ENCODE measurements around the gene HIGD1B. TPM values are rescaled to one million over a fixed set of nuclear protein-coding genes. Genes with fewer than 3 reads are reported as not detected.

HIGD1B gene
- total and polyA plus RNA-seq, 2 of the 13 experiments (the other 11 are each of a cell fraction or from before 2014, with no cell fraction given), result not detected

- TF ChIP-seq ZGPAT (CRISPR knock-in tag; IDR thresholded peaks at IDR 0.05) (peak; percentile 100), ZNF737 (CRISPR knock-in tag; IDR thresholded peaks at IDR 0.05; ENCODE audit: borderline replicate concordance) (0 out of 2 replicates have a peak, but pooled peaks have one; percentile 87), NR0B2 (CRISPR knock-in tag; IDR thresholded peaks at IDR 0.05) (peak; percentile 92), ZNF446 (CRISPR knock-in tag; IDR thresholded peaks at IDR 0.05) (0 out of 2 replicates have a peak, but pooled peaks have one; percentile 46), ZNF589 (CRISPR knock-in tag; conservative IDR thresholded peaks at IDR 0.05) (peak; percentile 99), TBL1XR1 (IDR thresholded peaks at IDR 0.05; ENCODE audit: borderline replicate concordance, low read length, partially characterized antibody) (peak; percentile 46), ZNF256 (CRISPR knock-in tag; conservative IDR thresholded peaks at IDR 0.05) (no peak; the same call in 1 of the 2 replicates), HCFC1 (IDR thresholded peaks at IDR 0.05; ENCODE audit: low read depth, low read length) (peak; percentile 85), ZNF180 (CRISPR knock-in tag; IDR thresholded peaks at IDR 0.05; ENCODE audit: borderline replicate concordance, low read depth) (0 out of 2 replicates have a peak, but pooled peaks have one; percentile 78), ZSCAN29 (CRISPR knock-in tag; conservative IDR thresholded peaks at IDR 0.05) (peak; percentile 97), ZXDC (CRISPR knock-in tag; IDR thresholded peaks at IDR 0.05) (0 out of 2 replicates have a peak, but pooled peaks have one; percentile 86), SNAPC5 (CRISPR knock-in tag; IDR thresholded peaks at IDR 0.05; ENCODE audit: borderline replicate concordance) (peak; percentile 58; the same call in 1 of the 2 replicates), EP300 (IDR thresholded peaks at IDR 0.05; ENCODE audit: low read depth in 2 of 2, low read length in 2 of 2) (peak; percentile 34 to 56; a peak in 1 of 4 replicates), EP300 (CRISPR knock-in tag; IDR thresholded peaks at IDR 0.05; ENCODE audit: borderline replicate concordance) (peak; percentile 65; the same call in 1 of the 2 replicates), SMYD3 (CRISPR knock-in tag; IDR thresholded peaks at IDR 0.05) (peak; percentile 99), ZNF17 (CRISPR knock-in tag; IDR thresholded peaks at IDR 0.05) (no peak), FOSL2 (CRISPR knock-in tag; IDR thresholded peaks at IDR 0.05) (peak; percentile 69), ZNF30 (CRISPR knock-in tag; IDR thresholded peaks at IDR 0.05) (peak; percentile 76; the same call in 1 of the 2 replicates)
- TF ChIP-seq, protein P1, sequence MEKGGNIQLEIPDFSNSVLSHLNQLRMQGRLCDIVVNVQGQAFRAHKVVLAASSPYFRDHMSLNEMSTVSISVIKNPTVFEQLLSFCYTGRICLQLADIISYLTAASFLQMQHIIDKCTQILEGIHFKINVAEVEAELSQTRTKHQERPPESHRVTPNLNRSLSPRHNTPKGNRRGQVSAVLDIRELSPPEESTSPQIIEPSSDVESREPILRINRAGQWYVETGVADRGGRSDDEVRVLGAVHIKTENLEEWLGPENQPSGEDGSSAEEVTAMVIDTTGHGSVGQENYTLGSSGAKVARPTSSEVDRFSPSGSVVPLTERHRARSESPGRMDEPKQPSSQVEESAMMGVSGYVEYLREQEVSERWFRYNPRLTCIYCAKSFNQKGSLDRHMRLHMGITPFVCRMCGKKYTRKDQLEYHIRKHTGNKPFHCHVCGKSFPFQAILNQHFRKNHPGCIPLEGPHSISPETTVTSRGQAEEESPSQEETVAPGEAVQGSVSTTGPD (CRISPR knock-in tag; IDR thresholded peaks at IDR 0.05), result no peak
- TF ChIP-seq, protein P2, sequence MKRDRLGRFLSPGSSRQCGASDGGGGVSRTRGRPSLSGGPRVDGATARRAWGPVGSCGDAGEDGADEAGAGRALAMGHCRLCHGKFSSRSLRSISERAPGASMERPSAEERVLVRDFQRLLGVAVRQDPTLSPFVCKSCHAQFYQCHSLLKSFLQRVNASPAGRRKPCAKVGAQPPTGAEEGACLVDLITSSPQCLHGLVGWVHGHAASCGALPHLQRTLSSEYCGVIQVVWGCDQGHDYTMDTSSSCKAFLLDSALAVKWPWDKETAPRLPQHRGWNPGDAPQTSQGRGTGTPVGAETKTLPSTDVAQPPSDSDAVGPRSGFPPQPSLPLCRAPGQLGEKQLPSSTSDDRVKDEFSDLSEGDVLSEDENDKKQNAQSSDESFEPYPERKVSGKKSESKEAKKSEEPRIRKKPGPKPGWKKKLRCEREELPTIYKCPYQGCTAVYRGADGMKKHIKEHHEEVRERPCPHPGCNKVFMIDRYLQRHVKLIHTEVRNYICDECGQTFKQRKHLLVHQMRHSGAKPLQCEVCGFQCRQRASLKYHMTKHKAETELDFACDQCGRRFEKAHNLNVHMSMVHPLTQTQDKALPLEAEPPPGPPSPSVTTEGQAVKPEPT (CRISPR knock-in tag; IDR thresholded peaks at IDR 0.05; ENCODE audit: low read depth), result peak; percentile 92; the same call in 1 of the 2 replicates
Measured at GRCh38 chr17:44899074-44899782, 51.5 kb downstream of the HIGD1B start, which contains the start of gene EFTUD2 (continued).

Data from HepG2 (cell line).